ENCODE data around the gene ZNF330.

Gene ZNF330

DNA sequence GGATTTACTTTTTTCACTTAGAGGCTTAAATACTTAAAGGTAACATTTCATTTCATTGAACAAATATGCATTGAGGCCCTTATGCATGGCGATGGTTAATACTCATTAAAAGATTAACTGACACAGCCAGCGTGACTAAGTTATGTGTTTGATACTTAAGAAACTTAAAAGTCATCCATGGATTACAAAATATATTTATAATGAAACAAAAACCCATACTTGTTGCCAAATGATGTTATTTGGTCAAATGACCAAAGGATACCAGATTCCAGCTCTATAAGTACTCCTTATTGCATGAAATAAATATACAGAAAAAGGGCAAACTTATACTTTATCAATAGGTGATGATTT is 26.7 kb downstream of the ZNF330 start:
- Histone ChIP-seq H3K9me2 (replicated peaks; ENCODE audit: control insufficient read depth, low read length) (no peaks in the 10 kb centered on the region), H3K79me2 (ENCODE audit: control insufficient read depth, low read length) (no peaks in the 10 kb centered on the region), H3K4me2 (ENCODE audit: low read length) (no peak overlapping the region), H3K27ac (ENCODE audit: low read depth, low read length) (no peak overlapping the region), H3K4me1 (ENCODE audit: control insufficient read depth, low read length) (no peaks in the 10 kb centered on the region), H3K4me3 (ENCODE audit: low read length) (no peak overlapping the region), H3K9me3 (ENCODE audit: control insufficient read depth, insufficient read depth, low read length) (no peaks in the 10 kb centered on the region), H3F3A (ENCODE audit: control insufficient read depth, insufficient read depth) (no peaks in the 10 kb centered on the region), H3K27me3 (ENCODE audit: control insufficient read depth, low read length) (no peaks in the 10 kb centered on the region), H3K36me3 (ENCODE audit: control insufficient read depth, low read length) (no peaks in the 10 kb centered on the region), H4K20me1 (ENCODE audit: control insufficient read depth, insufficient read depth, low read depth, low read length) (no peaks in the 10 kb centered on the region)
- TF ChIP-seq EZH2phosphoT487 (IDR thresholded peaks at IDR 0.05; ENCODE audit: borderline replicate concordance, low read length), result no peak
- TF ChIP-seq, protein P1, sequence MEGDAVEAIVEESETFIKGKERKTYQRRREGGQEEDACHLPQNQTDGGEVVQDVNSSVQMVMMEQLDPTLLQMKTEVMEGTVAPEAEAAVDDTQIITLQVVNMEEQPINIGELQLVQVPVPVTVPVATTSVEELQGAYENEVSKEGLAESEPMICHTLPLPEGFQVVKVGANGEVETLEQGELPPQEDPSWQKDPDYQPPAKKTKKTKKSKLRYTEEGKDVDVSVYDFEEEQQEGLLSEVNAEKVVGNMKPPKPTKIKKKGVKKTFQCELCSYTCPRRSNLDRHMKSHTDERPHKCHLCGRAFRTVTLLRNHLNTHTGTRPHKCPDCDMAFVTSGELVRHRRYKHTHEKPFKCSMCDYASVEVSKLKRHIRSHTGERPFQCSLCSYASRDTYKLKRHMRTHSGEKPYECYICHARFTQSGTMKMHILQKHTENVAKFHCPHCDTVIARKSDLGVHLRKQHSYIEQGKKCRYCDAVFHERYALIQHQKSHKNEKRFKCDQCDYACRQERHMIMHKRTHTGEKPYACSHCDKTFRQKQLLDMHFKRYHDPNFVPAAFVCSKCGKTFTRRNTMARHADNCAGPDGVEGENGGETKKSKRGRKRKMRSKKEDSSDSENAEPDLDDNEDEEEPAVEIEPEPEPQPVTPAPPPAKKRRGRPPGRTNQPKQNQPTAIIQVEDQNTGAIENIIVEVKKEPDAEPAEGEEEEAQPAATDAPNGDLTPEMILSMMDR (IDR thresholded peaks at IDR 0.05; ENCODE audit: low read depth, low read length, poor library complexity, severe bottlenecking), result no peak

DNA sequence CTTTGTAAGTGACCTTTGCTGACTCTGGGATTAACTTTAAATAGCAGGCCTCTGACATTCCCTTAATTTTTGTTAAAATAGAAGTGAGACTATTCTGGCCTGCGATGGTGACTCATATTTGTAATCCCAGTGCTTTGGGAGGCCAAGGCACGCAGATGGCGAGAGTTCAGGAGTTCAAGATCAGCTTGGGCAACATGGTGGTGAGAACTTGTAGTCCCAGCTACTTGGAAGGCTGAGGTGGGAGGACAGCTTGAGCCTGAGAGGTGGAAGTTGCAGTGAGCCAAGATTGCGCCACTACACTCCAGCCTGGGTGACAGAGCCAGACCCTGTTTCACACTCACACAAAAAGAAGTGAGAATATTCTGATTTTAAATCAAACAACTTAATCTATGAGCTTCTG is 27.3 kb downstream of the ZNF330 start:
- no peaks in the 10 kb centered on the region for H3K9me2 ChIP-seq (replicated peaks; ENCODE audit: control insufficient read depth, low read length)
- H3K27me3 ChIP-seq (ENCODE audit: control insufficient read depth, low read length), result no peaks in the 10 kb centered on the region
- no peaks in the 10 kb centered on the region for H3K4me1 ChIP-seq (ENCODE audit: control insufficient read depth, low read length)
- no peaks in the 10 kb centered on the region for H3K36me3 ChIP-seq (ENCODE audit: control insufficient read depth, low read length)
- no peaks in the 10 kb centered on the region for H4K20me1 ChIP-seq (ENCODE audit: control insufficient read depth, insufficient read depth, low read depth, low read length)
- H3K4me2 ChIP-seq (ENCODE audit: low read length), result no peak overlapping the region
- H3K4me3 ChIP-seq (ENCODE audit: low read length), result no peak overlapping the region
- H3F3A ChIP-seq (ENCODE audit: control insufficient read depth, insufficient read depth), result no peaks in the 10 kb centered on the region
- H3K9me3 ChIP-seq (ENCODE audit: control insufficient read depth, insufficient read depth, low read length), result no peaks in the 10 kb centered on the region
- no peaks in the 10 kb centered on the region for H3K79me2 ChIP-seq (ENCODE audit: control insufficient read depth, low read length)
- H3K27ac ChIP-seq (ENCODE audit: low read depth, low read length), result no peak overlapping the region
- TF ChIP-seq, protein P1 (IDR thresholded peaks at IDR 0.05; ENCODE audit: low read depth, low read length, poor library complexity, severe bottlenecking), result no peak
- no peak for TF ChIP-seq EZH2phosphoT487 (IDR thresholded peaks at IDR 0.05; ENCODE audit: borderline replicate concordance, low read length)

DNA sequence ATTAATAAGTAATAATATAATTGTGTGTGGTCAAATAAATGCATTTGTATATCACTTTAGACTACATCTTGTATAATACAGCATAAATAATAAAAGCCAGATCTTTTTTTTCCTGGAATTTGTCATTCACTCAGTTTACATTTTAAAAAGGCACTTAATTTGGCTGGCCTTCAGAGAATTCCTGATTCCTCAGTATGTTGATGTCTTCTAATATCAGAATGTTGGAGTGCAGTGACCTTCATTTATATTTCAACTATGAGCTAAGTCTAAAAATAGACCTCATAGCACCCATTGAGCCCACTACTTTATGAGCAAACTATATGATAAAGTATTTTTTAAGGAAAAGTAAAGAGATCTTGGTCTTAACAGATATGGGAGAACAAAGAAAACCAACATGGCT is 27.8 kb downstream of the ZNF330 start:
- no peaks in the 10 kb centered on the region for H3K27me3 ChIP-seq (ENCODE audit: control insufficient read depth, low read length)
- no peak for TF ChIP-seq EZH2phosphoT487 (IDR thresholded peaks at IDR 0.05; ENCODE audit: borderline replicate concordance, low read length)
- TF ChIP-seq, protein P1 (IDR thresholded peaks at IDR 0.05; ENCODE audit: low read depth, low read length, poor library complexity, severe bottlenecking), result no peak
- H3K4me2 ChIP-seq (ENCODE audit: low read length), result no peak overlapping the region
- H3K9me2 ChIP-seq (replicated peaks; ENCODE audit: control insufficient read depth, low read length), result no peaks in the 10 kb centered on the region
- no peaks in the 10 kb centered on the region for H3K9me3 ChIP-seq (ENCODE audit: control insufficient read depth, insufficient read depth, low read length)
- no peaks in the 10 kb centered on the region for H3K4me1 ChIP-seq (ENCODE audit: control insufficient read depth, low read length)
- H3K79me2 ChIP-seq (ENCODE audit: control insufficient read depth, low read length), result no peaks in the 10 kb centered on the region
- no peaks in the 10 kb centered on the region for H3K36me3 ChIP-seq (ENCODE audit: control insufficient read depth, low read length)
- no peaks in the 10 kb centered on the region for H3F3A ChIP-seq (ENCODE audit: control insufficient read depth, insufficient read depth)
- H3K4me3 ChIP-seq (ENCODE audit: low read length), result no peak overlapping the region
- no peak overlapping the region for H3K27ac ChIP-seq (ENCODE audit: low read depth, low read length)
- no peaks in the 10 kb centered on the region for H4K20me1 ChIP-seq (ENCODE audit: control insufficient read depth, insufficient read depth, low read depth, low read length)

DNA sequence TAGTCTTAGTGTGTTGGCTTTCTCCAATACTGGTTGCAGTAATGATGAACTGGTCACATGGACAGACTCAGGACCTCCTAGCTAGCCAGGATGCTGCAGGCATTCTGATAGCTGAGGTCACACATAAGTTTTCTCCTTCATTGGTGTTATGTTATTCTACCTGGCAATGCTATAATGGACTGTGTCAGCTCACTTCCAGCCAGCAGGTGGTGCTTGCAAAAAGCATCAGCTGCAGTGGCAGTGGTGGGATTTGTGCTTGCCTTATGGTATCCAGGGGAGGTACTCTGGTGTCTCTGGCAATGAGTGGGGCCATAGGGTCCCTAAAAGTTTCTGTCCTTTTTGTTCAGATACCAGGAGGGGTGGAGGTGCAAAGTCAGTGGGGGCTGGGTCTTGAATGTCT is 33.6 kb downstream of the ZNF330 start:
- TF ChIP-seq, protein P1 (IDR thresholded peaks at IDR 0.05; ENCODE audit: low read depth, low read length, poor library complexity, severe bottlenecking), result peak; percentile 11
- TF ChIP-seq EZH2phosphoT487 (IDR thresholded peaks at IDR 0.05; ENCODE audit: borderline replicate concordance, low read length), result no peak
- no peak overlapping the region for H3K27ac ChIP-seq (ENCODE audit: low read depth, low read length)
- H3K4me2 ChIP-seq (ENCODE audit: low read length), result no peak overlapping the region
- H3K9me3 ChIP-seq (ENCODE audit: control insufficient read depth, insufficient read depth, low read length), result no peaks in the 10 kb centered on the region
- no peaks in the 10 kb centered on the region for H3F3A ChIP-seq (ENCODE audit: control insufficient read depth, insufficient read depth)
- no peaks in the 10 kb centered on the region for H3K27me3 ChIP-seq (ENCODE audit: control insufficient read depth, low read length)
- no peaks in the 10 kb centered on the region for H3K79me2 ChIP-seq (ENCODE audit: control insufficient read depth, low read length)
- no peak overlapping the region for H3K4me3 ChIP-seq (ENCODE audit: low read length)
- H3K36me3 ChIP-seq (ENCODE audit: control insufficient read depth, low read length), result no peaks in the 10 kb centered on the region
- no peaks in the 10 kb centered on the region for H3K4me1 ChIP-seq (ENCODE audit: control insufficient read depth, low read length)
- no peaks in the 10 kb centered on the region for H3K9me2 ChIP-seq (replicated peaks; ENCODE audit: control insufficient read depth, low read length)
- H4K20me1 ChIP-seq (ENCODE audit: control insufficient read depth, insufficient read depth, low read depth, low read length), result no peaks in the 10 kb centered on the region

Data from DOHH2 (cell line).